GM18951 (cell line): ENCODE data around the gene TMEM11.

Experiments
- POLR2A ChIP-seq: IDR thresholded peaks from 4 replicates; pipeline ENCODE4 v1.6.1; 2011; ENCODE audit warnings: mild to moderate bottlenecking; ENCODE audit not compliant: insufficient read length, insufficient read depth; ENCODE audit errors: extremely low read depth
- in situ Hi-C: fragments of 300-500 bp; cut with MboI; formaldehyde crosslinking; loops from one replicate; pipeline ENCODE4 v1.12.0; 2022; ENCODE audit warnings: low sequenced_read_pairs, mixed read lengths, inconsistent platforms; ENCODE audit not compliant: unreplicated experiment

TMEM11 gene

DNA sequence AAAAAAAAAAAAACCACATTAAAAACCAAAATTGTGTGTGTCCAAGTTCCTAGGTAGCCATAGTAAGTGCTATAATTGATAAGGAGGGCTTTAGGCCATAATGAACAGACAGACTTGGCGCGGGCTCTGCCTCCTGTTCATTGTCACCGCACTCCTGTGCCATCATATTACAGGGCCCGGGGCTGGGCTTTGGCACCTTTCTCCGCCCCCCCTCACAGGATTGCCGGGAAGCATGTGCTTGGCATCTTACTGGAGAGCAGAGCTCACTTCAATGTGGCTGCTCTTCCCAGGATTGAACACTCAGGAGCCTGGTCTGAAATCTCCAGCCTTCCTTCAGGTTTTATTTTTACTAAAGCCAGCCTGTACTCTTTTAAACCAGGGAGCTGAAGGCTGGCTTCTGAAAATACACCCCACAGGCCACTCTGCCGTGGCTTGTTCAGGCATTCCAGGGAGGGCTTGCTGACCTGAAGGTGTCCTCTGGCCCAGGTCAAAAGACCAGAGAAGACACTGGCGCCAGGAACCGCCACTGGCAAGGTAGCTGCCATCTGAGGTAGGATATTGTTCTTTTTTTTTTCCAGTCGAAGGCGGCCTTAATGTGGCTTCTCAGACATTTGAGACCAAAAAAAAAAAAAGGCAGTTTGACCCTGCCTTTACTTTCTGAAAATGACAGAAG, 47.9 kb downstream of the TMEM11 start:
- in situ Hi-C loops: no loop called here
- TF ChIP-seq POLR2A: no peak

DNA sequence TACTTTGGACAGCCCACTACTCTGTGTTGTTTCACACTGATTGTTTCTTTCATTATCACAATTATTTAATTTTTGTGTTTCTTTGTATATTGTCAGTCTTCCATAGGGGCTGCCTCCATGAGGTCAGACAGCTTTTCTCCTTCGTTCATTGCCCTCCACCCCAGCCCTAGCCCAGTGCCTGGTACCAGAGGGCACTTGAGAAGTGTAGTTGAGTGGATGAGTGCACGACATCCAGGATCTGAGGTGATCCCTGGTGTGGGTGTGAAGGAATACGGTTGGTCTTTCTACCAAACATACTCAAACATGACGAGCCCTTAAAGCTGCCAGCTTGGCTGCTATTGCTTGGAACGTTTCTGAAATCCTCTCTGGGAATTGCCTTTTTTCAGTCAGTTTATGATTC, 49.3 kb downstream of the TMEM11 start:
- TF ChIP-seq POLR2A: no peak
- in situ Hi-C loops: no loop called here

DNA sequence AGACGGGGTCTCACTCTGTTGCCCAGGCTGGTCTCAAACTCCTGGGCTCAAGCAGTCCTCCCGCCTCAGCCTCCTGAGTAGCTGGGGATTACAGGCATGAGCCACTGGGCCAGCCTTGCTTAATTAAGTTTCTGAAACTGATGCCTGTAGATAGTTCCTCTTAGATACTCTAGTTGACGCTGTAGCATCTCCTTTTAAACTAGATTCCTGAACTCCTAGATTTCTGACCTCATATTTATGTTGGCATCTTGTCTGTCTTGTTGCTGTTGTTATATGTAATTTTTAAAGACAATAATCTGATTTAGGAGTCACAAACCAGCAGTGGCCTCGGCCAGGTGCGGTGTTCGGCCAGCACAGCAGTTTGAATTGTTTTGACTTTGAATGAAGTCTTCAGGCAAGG, 49.7 kb downstream of the TMEM11 start:
- TF ChIP-seq POLR2A: no peak
- in situ Hi-C loops: no loop called here

DNA sequence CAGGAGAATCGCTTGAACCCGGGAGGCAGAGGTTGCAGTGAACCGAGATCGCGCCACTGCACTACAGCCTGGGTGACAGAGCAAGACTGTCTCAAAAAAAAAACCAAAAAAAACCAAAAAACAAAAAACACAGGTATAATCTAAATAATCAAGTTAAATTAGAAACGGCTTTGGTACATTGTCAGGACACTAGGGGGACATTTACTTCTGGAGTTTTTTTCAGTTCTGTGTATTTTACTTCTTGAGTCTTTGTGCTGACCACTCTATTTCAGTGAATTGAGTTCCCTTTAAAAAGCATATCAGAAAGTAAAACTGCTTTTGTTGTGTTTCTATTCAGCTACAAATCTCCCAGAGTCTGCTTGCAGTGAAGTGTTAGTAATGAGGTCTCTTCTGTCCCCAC, 50.9 kb downstream of the TMEM11 start:
- TF ChIP-seq POLR2A: no peak

DNA sequence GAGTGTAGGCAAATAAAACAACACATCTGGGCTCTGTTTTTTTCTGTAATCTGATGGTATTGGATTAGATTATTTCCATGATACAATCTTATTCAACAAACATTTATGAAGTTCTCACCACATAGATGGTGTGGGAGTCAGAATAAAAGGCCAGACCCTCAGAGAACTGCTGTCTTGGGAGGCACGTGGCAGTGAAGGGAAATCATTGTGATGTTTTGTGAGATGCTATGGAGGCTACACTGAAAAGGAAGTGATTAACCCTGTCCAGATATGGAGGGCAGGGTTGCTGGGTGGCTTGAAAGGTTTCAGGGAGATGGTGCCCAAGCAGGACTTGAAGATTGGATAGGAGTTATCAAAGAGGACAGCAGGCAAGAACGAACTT, 51.6 kb downstream of the TMEM11 start:
- in situ Hi-C loops: no loop called here
- no peak for TF ChIP-seq POLR2A

More for the DNA sequence above, 50.9 kb downstream of the TMEM11 start:
- in situ Hi-C loops: no loop called here

DNA sequence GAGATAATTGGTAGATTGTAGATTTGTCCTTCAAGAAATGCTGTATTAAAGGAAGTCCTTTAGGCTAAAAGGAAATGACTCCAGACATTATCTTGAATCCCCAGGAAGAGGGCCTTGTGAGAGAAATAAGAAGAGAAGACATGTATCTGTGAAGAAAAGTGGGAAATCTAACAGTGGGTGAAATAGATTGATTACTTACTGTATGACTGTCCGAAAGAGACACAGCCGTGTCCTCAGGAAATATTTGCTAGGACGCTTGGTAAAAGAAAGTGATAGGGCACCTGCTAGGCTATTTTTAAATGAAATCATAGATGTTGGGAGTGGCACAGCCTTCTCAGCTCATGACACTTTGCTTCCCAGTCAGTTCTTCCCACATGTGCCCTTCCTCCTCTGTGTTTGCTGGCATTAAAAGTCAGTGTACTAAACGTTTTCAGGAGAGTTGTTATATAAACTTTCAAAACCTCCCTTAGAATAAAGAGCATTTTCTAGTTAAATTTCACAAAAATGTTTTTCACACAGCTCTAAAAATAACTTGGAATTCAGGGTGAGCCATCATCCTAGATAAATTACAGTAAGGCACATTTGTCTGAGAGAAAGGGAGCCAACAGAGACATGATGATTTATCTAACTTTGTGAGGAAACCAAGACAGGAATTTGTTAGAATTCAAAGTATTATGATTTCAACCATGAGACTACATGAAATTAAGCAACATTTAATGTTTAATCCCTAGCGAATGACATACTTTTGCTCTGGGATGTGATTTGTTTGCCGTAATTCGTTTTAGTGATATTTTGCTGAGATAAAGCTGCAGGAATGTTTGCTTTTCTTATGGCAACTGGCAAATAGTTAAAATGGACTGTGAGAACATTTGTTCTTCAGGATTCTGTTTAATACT, 52.2 kb downstream of the TMEM11 start:
- in situ Hi-C loops: no loop called here
- no peak for TF ChIP-seq POLR2A

DNA sequence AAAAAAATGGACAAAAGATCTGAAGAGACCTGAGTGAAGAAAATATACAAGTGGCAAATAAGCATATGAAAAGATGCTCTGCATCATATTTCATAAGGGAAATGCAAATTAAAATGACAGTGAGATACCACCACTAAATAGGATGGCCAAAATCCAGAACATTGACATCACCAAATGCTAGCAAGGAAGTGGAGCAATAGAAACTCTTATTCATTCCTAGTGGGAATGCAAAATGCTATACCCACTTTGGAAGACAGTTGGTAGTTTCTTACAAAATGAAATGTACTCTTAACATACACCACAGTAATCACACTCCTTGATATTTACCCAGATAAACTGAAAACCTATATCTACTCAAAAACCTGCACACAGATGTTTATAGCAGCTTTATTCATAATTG, 53.6 kb downstream of the TMEM11 start:
- in situ Hi-C loops: no loop called here

DNA sequence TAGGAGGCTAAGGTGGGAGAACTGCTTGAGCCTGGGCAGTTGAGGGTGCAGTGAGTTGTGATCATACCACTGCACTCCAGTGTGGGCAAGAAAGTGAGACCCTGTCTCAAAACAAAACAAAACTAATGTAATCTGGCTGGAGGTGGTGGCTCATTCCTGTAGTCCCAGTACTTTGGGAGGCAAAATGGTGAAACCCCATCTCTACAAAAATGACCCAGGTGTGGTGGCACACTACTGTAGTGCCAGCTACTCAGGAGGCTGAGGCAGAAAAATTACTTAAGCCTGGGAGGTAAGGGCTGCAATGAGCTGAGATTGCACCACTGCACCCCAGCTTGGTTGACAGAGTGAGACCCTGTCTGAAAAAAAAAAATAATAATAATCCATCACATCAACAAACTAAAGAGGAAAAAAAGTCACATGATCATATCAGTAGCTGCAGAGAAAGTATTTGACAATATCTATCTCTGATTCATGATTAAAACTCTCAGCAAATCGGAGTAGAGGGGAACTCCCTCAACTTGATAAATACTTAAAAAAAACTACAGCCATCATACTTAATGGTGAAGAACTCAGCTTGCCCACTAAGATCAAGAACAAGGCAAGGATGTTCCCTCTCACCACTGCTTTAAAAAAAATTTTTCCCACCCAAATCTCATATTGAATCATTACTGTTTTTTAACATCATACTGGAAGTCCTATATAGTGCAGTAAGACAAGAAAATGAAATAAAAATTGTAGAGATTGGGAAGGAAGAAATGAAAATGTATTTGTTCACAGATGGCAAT, 56.2 kb downstream of the TMEM11 start:
- no peak for TF ChIP-seq POLR2A
- in situ Hi-C loops: no loop called here

More for the DNA sequence above, 53.6 kb downstream of the TMEM11 start:
- TF ChIP-seq POLR2A: no peak

DNA sequence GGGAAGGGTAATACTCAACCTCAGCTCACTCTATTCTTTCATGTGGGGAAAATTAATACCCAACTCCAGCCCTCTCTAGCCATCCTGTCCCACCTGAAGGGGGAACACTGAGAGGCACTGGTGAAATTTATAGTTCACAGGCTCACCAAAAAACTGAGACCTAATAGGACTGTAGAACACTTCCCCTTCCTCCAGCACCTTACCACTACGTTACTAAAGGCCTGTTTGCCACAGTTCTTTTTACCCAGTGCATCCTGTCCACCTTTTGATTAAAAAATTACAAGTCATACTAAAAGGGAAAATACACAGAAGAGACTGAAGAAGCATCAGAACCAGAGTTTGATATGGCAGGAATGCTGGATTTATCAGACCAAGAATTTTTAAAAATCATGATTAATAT, 61.2 kb downstream of the TMEM11 start:
- no peak for TF ChIP-seq POLR2A
- in situ Hi-C loops: no loop called here

DNA sequence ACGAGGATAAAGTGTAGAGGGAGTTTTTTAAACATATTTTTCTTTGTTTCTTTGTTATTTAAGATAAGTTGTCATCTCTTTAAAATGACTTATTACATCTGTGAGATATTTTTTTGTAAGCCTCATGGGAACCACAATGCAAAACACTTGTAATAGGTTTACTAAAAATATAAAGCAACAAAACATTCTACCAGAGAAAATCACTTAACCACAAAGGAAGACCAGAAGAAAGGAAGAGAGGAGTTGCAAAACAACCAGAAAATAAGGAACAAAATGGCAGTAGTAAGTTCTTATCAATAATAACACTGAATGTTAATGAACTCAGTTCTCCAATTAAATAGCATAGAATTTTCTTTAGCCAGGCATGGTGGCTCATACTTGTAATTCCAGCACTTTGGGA, 64.3 kb downstream of the TMEM11 start:
- in situ Hi-C loops: no loop called here
- no peak for TF ChIP-seq POLR2A
